Right lobe of liver (tissue), 6 donors: ENCODE results near the gene AMZ1. TPM values are rescaled to one million over a fixed set of nuclear protein-coding genes. Genes with fewer than 3 reads are reported as not detected.
"Not testable (repeated sequence)": the region's sequence is repeated elsewhere in the genome, so short reads cannot be mapped to it uniquely, and the experiment has no call there.

Experiments
- ATAC-seq, 4 donors: fragments of 200-7000 bp; cut with Tn5 transposase; one replicate each; pipeline ENCODE4 v1.9.1; 2020; ENCODE audit warnings: mild to moderate bottlenecking in 4 of 4, moderate library complexity in 4 of 4
- DNase-seq, 3 donors: peaks; one replicate each; pipeline ENCODE4 v3.0.0-alpha.2; 2020
- H3K27ac ChIP-seq, 3 donors: fragments of 200-600 bp; one replicate each; pipeline ENCODE4 v1.8.0; 2022
- H3K27me3 ChIP-seq, 2 donors: fragments of 200-600 bp; one replicate each; pipeline ENCODE4 v1.8.0; 2022
- H3K36me3 ChIP-seq, 4 donors: fragments of 200-600 bp; sonication (generic) in 1 of 4; one replicate each; pipeline versions ENCODE4 v1.5.1 to v1.8.0; 2017 to 2022; ENCODE audit warnings: control low read depth in 1 of 4
- H3K4me1 ChIP-seq, 4 donors: fragments of 200-600 bp; sonication (generic) in 1 of 4; one replicate each; pipeline versions ENCODE4 v1.5.1 to v1.8.0; 2017 to 2022; ENCODE audit warnings: control low read depth in 1 of 4
- H3K4me3 ChIP-seq, 3 donors: fragments of 200-600 bp; one replicate each; pipeline ENCODE4 v1.8.0; 2022
- H3K9me3 ChIP-seq, 4 donors: fragments of 200-600 bp; sonication (generic) in 1 of 4; one replicate each; pipeline versions ENCODE4 v1.5.1 to v1.8.0; 2017 to 2022; ENCODE audit warnings: control low read depth in 1 of 4
- POLR2A ChIP-seq: fragments of 450-650 bp; IDR thresholded peaks from one replicate; pipeline ENCODE4 v1.6.1; 2017; ENCODE audit warnings: antibody characterized with exemption, mild to moderate bottlenecking
- WGBS: methylation state at CpG from one replicate; pipeline ENCODE4 v1.1.6; 2018; ENCODE audit warnings: low coverage, low lambda C conversion rate; ENCODE audit not compliant: insufficient coverage; ENCODE audit errors: missing lambda C conversion rate; 5-methylcytosine and 5-hydroxymethylcytosine counted together
- intact Hi-C, 2 donors: fragments of 100-400 bp; cut with DNase I; formaldehyde crosslinking; loops; one replicate each; pipeline versions ENCODE4 v1.11.2 to v1.14.1; 2022
- total RNA-seq, 6 experiments: library from RNA; depleted of rRNA in 2 of 6; stranded (reverse); fragments of >200 nt in 2 of 6; fragmentation: NEBNext Ultra II Directional in 3 of 6; extraction: Animal tissue kit (Norgen Biotek cat#: 25700) in 3 of 6; gene quantifications; one replicate each; pipeline versions ENCODE4 v1.1.0 to v1.2.4, GENCODE V29; 2016 to 2023
- TF ChIP-seq, protein P1 (sequence below), 4 donors: fragments of 200-600 bp in 3 of 4; fragments of 450-650 bp in 1 of 4; IDR thresholded peaks; one replicate each; pipeline versions ENCODE4 v1.5.1 to v1.8.0; 2016 to 2022; ENCODE audit warnings: antibody characterized with exemption in 4 of 4, mild to moderate bottlenecking in 2 of 4
- donor health status: DM: no; HTN: yes; CAD: no.
- donor health status: DM: no; HTN: no; CAD: no.
- donor health status: DM: no; HTN: no; CAD: no.
- donor health status: DM: no; HTN: yes; CAD: no.
- donor health status: DM: no; HTN: yes; CAD: no.

AMZ1 gene
- total RNA-seq, 6 experiments from 2014 or later = 0.42 to 5.8 (median 1.4) TPM; not detected in 1

DNA sequence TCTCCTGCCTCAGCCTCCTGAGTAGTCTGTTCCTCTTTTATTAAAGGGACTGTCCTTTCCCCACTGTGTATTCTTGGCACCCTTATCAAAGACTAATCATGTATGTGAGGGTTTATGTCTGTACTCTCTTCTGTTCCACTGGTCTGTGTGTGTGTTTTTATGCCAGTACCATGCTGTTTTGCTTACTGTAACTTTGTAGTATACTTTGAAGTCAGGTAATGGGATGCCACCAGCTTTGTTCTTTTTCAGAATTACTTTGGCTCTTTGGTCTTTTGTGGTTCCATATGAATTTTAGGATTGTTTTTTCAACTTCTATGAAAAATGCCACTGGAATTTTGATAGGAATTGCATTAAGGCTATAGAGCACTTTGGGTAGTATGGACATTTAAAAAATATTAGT is 14.1 kb upstream of the AMZ1 start:
- no peaks in the 10 kb centered on the region for H3K9me3 ChIP-seq
- no peak for ATAC-seq

DNA sequence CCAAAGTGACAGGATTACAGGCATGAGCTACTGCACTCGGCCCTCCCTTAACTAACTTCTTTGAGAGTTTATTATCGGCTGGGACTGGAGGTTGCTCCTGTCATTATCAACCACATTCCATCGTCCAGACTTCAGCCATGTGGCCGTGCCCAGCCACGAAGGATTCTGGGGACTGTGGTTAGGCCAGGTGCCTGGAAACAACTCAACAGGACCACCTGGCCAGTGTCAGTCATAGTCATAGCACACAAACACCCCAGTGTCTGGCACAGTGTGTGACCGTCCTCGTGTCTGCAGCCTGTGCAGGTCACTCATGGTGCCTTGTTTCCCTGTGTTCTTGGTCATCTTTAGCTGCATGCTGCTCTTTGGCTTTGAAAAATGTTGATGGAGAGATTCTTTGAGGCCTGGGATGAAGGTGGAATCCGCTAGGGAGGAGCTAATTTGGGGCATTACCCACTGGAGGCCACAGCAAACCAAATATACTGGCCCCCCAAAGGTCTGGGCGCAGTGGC is 12.7 kb upstream of the AMZ1 start:
- DNase-seq = no peak
- TF ChIP-seq POLR2A = no peak
- TF ChIP-seq, protein P1, sequence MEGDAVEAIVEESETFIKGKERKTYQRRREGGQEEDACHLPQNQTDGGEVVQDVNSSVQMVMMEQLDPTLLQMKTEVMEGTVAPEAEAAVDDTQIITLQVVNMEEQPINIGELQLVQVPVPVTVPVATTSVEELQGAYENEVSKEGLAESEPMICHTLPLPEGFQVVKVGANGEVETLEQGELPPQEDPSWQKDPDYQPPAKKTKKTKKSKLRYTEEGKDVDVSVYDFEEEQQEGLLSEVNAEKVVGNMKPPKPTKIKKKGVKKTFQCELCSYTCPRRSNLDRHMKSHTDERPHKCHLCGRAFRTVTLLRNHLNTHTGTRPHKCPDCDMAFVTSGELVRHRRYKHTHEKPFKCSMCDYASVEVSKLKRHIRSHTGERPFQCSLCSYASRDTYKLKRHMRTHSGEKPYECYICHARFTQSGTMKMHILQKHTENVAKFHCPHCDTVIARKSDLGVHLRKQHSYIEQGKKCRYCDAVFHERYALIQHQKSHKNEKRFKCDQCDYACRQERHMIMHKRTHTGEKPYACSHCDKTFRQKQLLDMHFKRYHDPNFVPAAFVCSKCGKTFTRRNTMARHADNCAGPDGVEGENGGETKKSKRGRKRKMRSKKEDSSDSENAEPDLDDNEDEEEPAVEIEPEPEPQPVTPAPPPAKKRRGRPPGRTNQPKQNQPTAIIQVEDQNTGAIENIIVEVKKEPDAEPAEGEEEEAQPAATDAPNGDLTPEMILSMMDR (IDR thresholded peaks at IDR 0.05) = no peak
- no peaks in the 10 kb centered on the region for H3K9me3 ChIP-seq
- intact Hi-C loops = no loop called here
- H3K36me3 ChIP-seq = no peaks in the 10 kb centered on the region
- ATAC-seq = no peak
- 65% methylated on average over 6 of the region's 9 CpGs for WGBS
- H3K27ac ChIP-seq = no peak overlapping the region
- H3K27me3 ChIP-seq = no peaks in the 10 kb centered on the region
- no peaks in the 10 kb centered on the region for H3K4me1 ChIP-seq
- no peak overlapping the region for H3K4me3 ChIP-seq

More for the DNA sequence above, 14.1 kb upstream of the AMZ1 start:
- TF ChIP-seq, protein P1 (IDR thresholded peaks at IDR 0.05) = no peak
- no peak for TF ChIP-seq POLR2A
- no peaks in the 10 kb centered on the region for H3K4me1 ChIP-seq
- H3K27ac ChIP-seq = no peak overlapping the region
- no peaks in the 10 kb centered on the region for H3K36me3 ChIP-seq
- H3K4me3 ChIP-seq = no peak overlapping the region
- no peaks in the 10 kb centered on the region for H3K27me3 ChIP-seq
- DNase-seq = no peak
- intact Hi-C loops = no loop called here

DNA sequence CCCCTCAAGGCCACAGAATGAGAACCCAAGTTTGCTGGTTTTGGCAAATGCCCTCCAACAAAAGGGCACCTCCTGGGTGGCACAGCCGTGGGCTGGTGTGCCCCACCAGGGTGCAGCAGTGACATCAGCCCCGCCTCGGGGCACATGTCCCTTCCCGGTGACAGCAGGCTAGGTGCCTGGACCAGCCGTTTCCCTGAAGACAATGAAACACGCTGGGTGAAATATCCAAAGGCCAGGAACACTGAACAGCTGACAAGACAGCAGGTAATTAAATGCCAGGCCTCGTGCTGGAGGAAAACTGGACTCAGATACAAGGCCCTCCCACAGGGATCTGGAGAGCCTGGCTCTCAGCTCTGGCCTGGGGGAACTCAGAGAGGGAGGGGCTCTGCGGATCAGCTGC is 11.4 kb upstream of the AMZ1 start:
- H3K27ac ChIP-seq, DNase-seq, H3K4me3 ChIP-seq, intact Hi-C loops, H3K9me3 ChIP-seq, H3K4me1 ChIP-seq, ATAC-seq, H3K27me3 ChIP-seq, H3K36me3 ChIP-seq: not testable (repeated sequence)
- no CpG with 5 or more reads among the region's 8 CpGs for WGBS

DNA sequence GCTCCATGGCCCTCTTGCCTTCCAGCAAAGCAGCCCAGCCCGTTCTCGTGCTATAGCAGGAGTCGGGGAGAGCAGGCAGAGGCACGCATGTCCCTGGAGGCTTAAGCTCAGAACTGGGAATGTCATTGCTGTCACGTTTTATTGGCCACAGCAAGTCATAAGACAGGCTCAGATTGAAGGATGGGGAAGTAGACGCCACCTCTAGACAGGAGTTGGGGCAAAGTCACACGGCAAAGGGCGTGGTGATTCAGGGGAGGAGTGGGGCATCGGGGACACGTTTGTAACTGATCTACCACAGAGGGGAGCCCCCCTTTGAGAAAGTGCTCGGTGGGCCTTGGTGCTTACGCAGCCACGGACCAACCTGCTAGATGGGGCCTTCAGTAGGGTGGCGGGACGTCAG is 9.5 kb upstream of the AMZ1 start:
- H3K9me3 ChIP-seq, H3K4me3 ChIP-seq, H3K27ac ChIP-seq, DNase-seq, intact Hi-C loops, ATAC-seq, H3K4me1 ChIP-seq, H3K27me3 ChIP-seq, H3K36me3 ChIP-seq: not testable (repeated sequence)
- 86% methylated on average over 5 of the region's 15 CpGs for WGBS

DNA sequence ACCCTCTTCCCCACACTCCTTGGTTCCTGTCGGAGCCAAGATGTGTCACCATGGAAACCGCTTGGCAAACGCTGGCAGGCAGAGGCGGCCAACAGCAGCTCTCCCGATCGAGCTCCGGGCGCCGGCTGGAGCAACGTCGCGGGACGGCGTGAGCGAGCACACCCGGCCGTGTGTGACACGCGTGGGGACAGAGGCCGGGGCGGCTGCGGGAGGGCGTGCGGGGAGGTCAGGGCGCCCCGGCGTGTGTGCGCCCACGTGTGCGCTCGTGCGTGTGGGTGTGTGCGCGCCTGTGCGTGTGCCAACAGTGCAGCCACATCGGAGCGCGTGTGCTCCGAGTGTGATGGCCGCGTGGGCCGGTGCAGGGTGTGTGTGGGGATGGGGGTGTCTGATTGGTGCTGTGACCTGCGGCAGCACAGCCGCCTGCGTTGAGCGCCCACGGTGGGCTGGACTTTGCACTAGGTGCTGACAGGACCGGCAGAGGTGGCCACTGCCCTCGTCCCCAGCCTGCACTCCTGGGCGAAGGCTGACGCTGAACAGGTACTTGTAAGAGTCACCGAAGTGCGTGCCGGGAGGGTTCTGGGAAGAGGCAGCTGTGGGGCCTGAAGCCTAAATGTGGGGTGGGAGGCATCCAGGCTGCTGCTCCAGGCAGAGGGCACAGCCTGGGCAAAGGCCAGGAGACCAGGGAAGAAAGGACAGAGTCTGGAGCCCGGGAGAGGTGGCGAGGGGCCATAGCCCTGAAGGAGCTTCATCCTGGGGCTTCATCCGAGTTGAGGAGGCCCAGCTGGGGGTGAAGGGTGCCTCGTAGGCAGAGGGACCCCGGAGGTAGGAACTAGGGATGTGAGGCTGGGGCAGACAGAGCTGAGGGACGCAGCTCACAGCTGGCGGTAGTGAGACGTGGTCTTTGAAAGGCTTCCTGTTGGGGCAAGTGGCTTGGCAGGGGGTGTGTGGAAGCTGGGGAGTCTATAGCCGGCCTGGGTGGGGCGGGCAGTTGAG is 8.6 kb upstream of the AMZ1 start:
- ATAC-seq = peak; percentile 40 to 80 (median 50)

DNA sequence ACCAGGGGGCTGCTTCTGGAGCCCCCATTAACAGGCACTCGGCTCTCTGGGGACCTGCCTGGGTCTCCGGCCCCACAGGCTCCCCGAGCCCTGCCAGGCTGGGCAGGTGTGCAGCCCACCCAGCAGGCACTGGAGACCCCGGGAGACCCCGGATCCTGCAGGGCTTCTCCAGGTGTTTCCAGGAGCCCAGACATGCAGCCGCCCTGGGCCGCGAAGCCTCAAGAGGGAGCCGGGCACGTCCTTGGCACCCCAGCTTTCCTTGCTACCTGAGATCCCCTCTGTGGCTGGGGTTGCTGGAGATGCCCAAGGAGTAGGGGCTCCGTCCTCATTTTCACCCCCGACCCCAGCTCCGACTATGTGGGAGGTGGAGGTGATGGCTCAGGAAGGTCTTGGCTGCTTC is 7.7 kb upstream of the AMZ1 start:
- H3K9me3 ChIP-seq = no peaks in the 10 kb centered on the region
- H3K4me1 ChIP-seq = no peaks in the 10 kb centered on the region
- 51% methylated on average over 3 of the region's 13 CpGs for WGBS
- H3K27ac ChIP-seq = no peak overlapping the region
- no peak overlapping the region for H3K4me3 ChIP-seq
- TF ChIP-seq POLR2A = no peak
- TF ChIP-seq, protein P1 (IDR thresholded peaks at IDR 0.05) = no peak
- intact Hi-C loops = loop anchor here (10.0 kb wide), 3 partner anchors 105 to 205 kb away; partner anchors contain the start of gene GRIFIN (in 2 of the 2)
- H3K36me3 ChIP-seq = no peaks in the 10 kb centered on the region
- ATAC-seq (no peak), DNase-seq (no peak)
- H3K27me3 ChIP-seq = no peaks in the 10 kb centered on the region

More for the DNA sequence above, 8.6 kb upstream of the AMZ1 start:
- H3K27ac ChIP-seq, DNase-seq, H3K4me1 ChIP-seq, H3K9me3 ChIP-seq, H3K36me3 ChIP-seq, H3K4me3 ChIP-seq, H3K27me3 ChIP-seq: not testable (repeated sequence)
- 71% methylated on average over 10 of the region's 64 CpGs for WGBS
- intact Hi-C loops = loop anchor here (10.0 kb wide), 3 partner anchors 105 to 205 kb away; partner anchors contain the start of gene GRIFIN (in 2 of the 2)
